Measurements from ENCODE around the gene CACNA2D4. TPM values are rescaled to one million over a fixed set of nuclear protein-coding genes. Genes with fewer than 3 reads are reported as not detected.

The CACNA2D4 gene
- total RNA-seq, 1 donor from 2014 or later, result 7.0 TPM

DNA sequence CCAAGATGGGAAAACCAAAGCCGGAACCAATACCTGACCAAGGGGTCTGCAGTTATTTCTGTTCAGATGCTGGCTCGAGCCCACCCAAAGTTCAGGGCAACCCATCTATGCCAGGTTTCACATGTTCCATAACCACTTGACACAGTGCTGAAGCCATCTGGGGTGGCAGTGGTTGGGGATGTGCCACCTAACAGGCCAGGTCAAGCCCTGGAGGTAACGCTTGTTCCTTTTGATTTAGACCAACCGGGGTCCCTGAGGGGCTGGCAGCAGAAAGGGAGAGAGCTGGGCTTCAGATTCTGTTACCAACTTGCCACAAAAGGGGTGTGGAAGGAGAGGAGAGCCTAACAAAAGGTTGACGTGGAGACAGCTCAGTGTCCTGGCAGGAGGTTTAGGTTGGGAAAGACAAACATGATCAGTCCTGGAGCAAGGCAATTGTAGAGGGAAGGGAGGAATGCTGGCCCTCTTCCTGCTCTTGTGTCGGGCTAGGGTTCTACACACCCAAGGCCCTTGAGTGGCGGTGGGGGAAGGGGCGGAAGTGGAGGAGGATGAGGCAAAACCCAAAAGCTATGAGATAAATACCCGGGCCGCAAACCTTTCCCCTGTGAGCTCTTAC is 31.9 kb downstream of the CACNA2D4 start:
- TF ChIP-seq, protein P1, sequence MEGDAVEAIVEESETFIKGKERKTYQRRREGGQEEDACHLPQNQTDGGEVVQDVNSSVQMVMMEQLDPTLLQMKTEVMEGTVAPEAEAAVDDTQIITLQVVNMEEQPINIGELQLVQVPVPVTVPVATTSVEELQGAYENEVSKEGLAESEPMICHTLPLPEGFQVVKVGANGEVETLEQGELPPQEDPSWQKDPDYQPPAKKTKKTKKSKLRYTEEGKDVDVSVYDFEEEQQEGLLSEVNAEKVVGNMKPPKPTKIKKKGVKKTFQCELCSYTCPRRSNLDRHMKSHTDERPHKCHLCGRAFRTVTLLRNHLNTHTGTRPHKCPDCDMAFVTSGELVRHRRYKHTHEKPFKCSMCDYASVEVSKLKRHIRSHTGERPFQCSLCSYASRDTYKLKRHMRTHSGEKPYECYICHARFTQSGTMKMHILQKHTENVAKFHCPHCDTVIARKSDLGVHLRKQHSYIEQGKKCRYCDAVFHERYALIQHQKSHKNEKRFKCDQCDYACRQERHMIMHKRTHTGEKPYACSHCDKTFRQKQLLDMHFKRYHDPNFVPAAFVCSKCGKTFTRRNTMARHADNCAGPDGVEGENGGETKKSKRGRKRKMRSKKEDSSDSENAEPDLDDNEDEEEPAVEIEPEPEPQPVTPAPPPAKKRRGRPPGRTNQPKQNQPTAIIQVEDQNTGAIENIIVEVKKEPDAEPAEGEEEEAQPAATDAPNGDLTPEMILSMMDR (IDR thresholded peaks at IDR 0.05), result no peak
- peaks cover 3% of the 10 kb centered on the region for H3K27me3 ChIP-seq (ENCODE audit: low read depth)
- no peak for DNase-seq
- no peak overlapping the region for H3K27ac ChIP-seq
- no peaks in the 10 kb centered on the region for H3K4me1 ChIP-seq
- no peak overlapping the region for H3K4me3 ChIP-seq
- no peak for ATAC-seq
- H3K9me3 ChIP-seq, result peaks cover 5% of the 10 kb centered on the region
- no peaks in the 10 kb centered on the region for H3K36me3 ChIP-seq
- intact Hi-C loops (cut with DNase I), result no loop called here

DNA sequence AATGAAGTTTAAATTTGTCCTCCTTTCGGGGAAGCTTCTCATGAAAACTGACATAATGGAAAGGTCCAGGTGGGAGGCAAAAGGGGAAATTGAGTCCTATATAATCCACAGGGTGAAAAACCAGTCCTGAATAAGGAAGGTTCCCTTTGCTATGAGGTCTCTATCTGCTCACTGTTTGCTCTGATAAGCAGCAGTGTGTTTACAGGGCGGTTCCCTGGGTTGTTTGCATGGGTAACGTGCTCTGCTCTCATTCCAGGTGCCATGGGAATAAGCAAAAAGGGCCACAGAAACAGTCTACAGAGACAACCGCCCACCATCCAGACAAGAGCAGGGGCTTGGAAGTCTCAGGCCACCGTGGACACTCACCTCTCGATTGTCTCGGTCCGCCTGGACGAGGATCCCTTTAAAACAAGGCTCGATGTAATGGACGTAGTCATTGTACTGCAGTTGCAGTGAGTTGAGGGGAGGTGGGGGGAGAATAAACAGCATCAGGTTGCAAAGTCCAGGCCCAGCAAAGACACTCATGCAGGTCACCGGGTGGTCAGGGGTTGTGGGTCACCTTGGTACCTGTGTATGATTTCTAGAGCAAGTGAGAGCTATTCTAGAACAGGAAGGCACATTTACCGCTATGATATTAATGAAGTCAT is 32.7 kb downstream of the CACNA2D4 start:
- no peak for DNase-seq
- ATAC-seq, result no peak
- intact Hi-C loops (cut with DNase I), result no loop called here
- Histone ChIP-seq H3K9me3 (no peaks in the 10 kb centered on the region), H3K27ac (no peak overlapping the region), H3K4me3 (no peak overlapping the region), H3K4me1 (no peaks in the 10 kb centered on the region), H3K36me3 (no peaks in the 10 kb centered on the region), H3K27me3 (ENCODE audit: low read depth) (peaks cover 6% of the 10 kb centered on the region)
- TF ChIP-seq, protein P1 (IDR thresholded peaks at IDR 0.05), result no peak

DNA sequence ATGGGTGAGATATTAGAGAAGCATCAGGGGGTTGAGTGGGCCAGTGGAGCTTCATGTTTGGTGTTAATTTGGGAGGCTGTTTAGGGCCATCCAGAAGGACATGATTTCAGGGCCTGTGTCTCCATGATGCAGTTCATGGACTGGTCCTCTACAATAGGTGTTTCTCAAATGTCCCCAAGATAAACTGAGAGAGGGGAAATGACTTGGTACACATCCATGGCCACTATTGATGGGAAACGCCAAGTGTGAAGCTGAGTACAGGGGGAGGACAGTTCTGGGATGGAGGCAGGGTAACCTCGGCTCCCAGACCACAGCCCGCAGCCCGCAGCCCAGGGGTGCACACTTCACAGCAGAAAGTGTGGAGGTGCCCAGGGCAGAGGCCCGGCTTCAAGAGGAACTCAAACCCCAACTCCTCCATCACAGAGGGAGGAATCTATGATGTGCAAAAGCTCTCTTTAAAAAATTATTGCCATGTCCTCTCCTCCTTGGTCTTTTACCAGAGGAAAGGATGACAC is 33.3 kb downstream of the CACNA2D4 start:
- DNase-seq, result no peak
- H3K27ac ChIP-seq, result no peak overlapping the region
- ATAC-seq, result no peak
- no peaks in the 10 kb centered on the region for H3K36me3 ChIP-seq
- TF ChIP-seq, protein P1 (IDR thresholded peaks at IDR 0.05), result no peak
- intact Hi-C loops (cut with DNase I), result no loop called here
- H3K9me3 ChIP-seq, result no peaks in the 10 kb centered on the region
- H3K4me3 ChIP-seq, result no peak overlapping the region
- H3K4me1 ChIP-seq, result no peaks in the 10 kb centered on the region
- peaks cover 5% of the 10 kb centered on the region for H3K27me3 ChIP-seq (ENCODE audit: low read depth)

DNA sequence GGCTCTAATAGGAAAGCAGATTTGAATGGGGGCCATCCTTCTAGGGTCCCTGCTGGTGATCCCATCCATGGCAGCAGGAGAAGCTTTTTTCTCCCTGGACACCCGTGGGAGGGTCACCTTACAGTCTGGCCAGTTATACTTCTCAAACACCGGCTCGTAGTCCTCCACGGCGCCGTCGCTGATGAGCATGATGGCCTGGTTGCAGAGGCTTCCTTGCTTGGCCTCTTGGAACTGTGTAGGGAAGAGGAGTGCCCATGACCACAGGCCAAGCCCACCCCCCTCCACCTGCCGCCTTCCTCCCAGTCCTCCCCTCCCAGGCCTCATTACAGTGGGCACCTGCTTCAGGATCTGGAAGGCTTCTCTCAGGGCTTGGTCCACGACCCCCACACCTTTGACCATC is 33.8 kb downstream of the CACNA2D4 start:
- DNase-seq (no peak), ATAC-seq (no peak)
- Histone ChIP-seq H3K27me3 (ENCODE audit: low read depth) (peaks cover 5% of the 10 kb centered on the region), H3K27ac (no peak overlapping the region), H3K4me1 (no peaks in the 10 kb centered on the region), H3K9me3 (no peaks in the 10 kb centered on the region), H3K4me3 (no peak overlapping the region), H3K36me3 (no peaks in the 10 kb centered on the region)
- intact Hi-C loops (cut with DNase I), result no loop called here
- TF ChIP-seq, protein P1 (IDR thresholded peaks at IDR 0.05), result no peak

DNA sequence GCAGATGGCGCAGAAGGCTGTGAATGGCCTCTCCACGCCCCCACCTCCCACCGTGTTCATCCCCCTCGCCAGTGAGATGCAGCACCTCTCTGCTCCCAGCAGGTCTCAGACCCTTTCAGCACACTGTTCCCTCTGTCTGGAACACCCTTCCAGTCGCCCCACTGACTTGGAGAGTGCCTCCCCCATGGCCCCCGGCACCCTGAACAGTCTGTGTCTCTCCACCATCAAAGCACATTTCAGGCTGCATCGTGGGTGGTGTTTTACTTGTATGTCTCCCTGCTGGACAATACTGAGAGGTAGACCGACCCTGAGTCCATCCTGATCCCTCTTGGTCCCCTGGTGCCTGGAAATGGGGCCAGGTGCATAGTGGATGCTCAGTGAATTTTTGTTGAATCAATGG is 34.9 kb downstream of the CACNA2D4 start:
- H3K4me1 ChIP-seq, result no peaks in the 10 kb centered on the region
- intact Hi-C loops (cut with DNase I), result no loop called here
- H3K27ac ChIP-seq, result no peak overlapping the region
- no peaks in the 10 kb centered on the region for H3K9me3 ChIP-seq
- DNase-seq (no peak), ATAC-seq (no peak)
- H3K27me3 ChIP-seq (ENCODE audit: low read depth), result peaks cover 5% of the 10 kb centered on the region
- no peak overlapping the region for H3K4me3 ChIP-seq
- TF ChIP-seq, protein P1 (IDR thresholded peaks at IDR 0.05), result no peak
- no peaks in the 10 kb centered on the region for H3K36me3 ChIP-seq
